Endometrial microvascular endothelial cells (primary cell): ENCODE results near the gene RNF123. TPM values are rescaled to one million over a fixed set of nuclear protein-coding genes. Genes with fewer than 3 reads are reported as not detected.

Experiments used
- in situ Hi-C: cut with HindIII; loops from 2 replicates; pipeline ENCODE4 v1.10.0; 2017; ENCODE audit warnings: low sequenced_read_pairs, low pct_unique_long_range_greater_than_20kb; ENCODE audit errors: inconsistent ontology term
- total RNA-seq: library from RNA; depleted of rRNA; stranded (reverse); fragments of >200 nt; gene quantifications from one replicate; pipeline ENCODE4 v1.2.3, GENCODE V29; 2015; ENCODE audit errors: inconsistent ontology term

Gene RNF123
- total RNA-seq, 1 donor from 2014 or later: 22.4 TPM

GRCh38 chr3:49761661-49762060, 72.3 kb downstream of the RNF123 start:
- in situ Hi-C loops: no loop called here

- in situ Hi-C loops: no loop called here
Observed at GRCh38 chr3:49763981-49764380, 74.6 kb downstream of the RNF123 start.

GRCh38 chr3:49769286-49769915, 80.0 kb downstream of the RNF123 start:
- in situ Hi-C loops: no loop called here

- in situ Hi-C loops: no loop called here
Observed at GRCh38 chr3:49769926-49770325, 80.6 kb downstream of the RNF123 start.

Other genes with a start within 250 kb of the RNF123 start
- 107 TPM for gene DAG1, start 219.3 kb upstream of the RNF123 start, total RNA-seq
- gene BSN, start 135.1 kb upstream of the RNF123 start, total RNA-seq: 0.09 TPM
- gene APEH, start 15.2 kb upstream of the RNF123 start, total RNA-seq: 106 TPM
- gene MST1, start 83 bp upstream of the RNF123 start, total RNA-seq: 1.1 TPM
- gene AMIGO3, start 30.1 kb downstream of the RNF123 start, total RNA-seq: 2.4 TPM
- gene GMPPB, start 34.4 kb downstream of the RNF123 start, total RNA-seq: 48.2 TPM
- gene IP6K1, start 97.0 kb downstream of the RNF123 start, total RNA-seq: 38.7 TPM
- gene CDHR4, start 110.3 kb downstream of the RNF123 start, total RNA-seq: not detected
- 5.4 TPM for gene INKA1, start 113.7 kb downstream of the RNF123 start, total RNA-seq
- 31.0 TPM for gene UBA7, start 124.4 kb downstream of the RNF123 start, total RNA-seq
- gene TRAIP, start 167.0 kb downstream of the RNF123 start, total RNA-seq: 9.7 TPM
- gene CAMKV, start 180.3 kb downstream of the RNF123 start, total RNA-seq: not detected
- gene MST1R, start 214.3 kb downstream of the RNF123 start, total RNA-seq: 0.19 TPM
- 28.6 TPM for gene MON1A, start 240.3 kb downstream of the RNF123 start, total RNA-seq